Mesendoderm (in vitro differentiated cells): ENCODE data around the gene ZSWIM6.
"Not testable (repeated sequence)": the region's sequence is repeated elsewhere in the genome, so short reads cannot be mapped to it uniquely, and the experiment has no call there.

ENCODE experiments used
- DNase-seq: peaks from one replicate; pipeline ENCODE4 v3.0.0; 2013
- H2AK5ac ChIP-seq: 2 replicates; pipeline ENCODE4 v1.6.1; 2013; ENCODE audit warnings: low read length, inconsistent platforms
- H2BK120ac ChIP-seq: 2 replicates; pipeline ENCODE4 v1.6.1; 2013; ENCODE audit warnings: low read depth, mild to moderate bottlenecking, low read length, moderate library complexity, mixed read lengths
- H2BK15ac ChIP-seq: replicated peaks from 2 replicates; pipeline ENCODE4 v1.6.1; 2013; ENCODE audit warnings: low read depth, mild to moderate bottlenecking, moderate library complexity
- H2BK5ac ChIP-seq: 2 replicates; pipeline ENCODE4 v1.6.1; 2013; ENCODE audit warnings: low read length, inconsistent platforms
- H3K18ac ChIP-seq: 2 replicates; pipeline ENCODE4 v1.6.1; 2013; ENCODE audit warnings: mild to moderate bottlenecking, low read length, mixed read lengths
- H3K23ac ChIP-seq: one replicate; pipeline ENCODE4 v1.6.1; 2013; ENCODE audit warnings: low read length
- H3K27ac ChIP-seq: 2 replicates; pipeline ENCODE4 v1.5.1; 2013; ENCODE audit warnings: low read depth, mild to moderate bottlenecking, inconsistent platforms, low read length, moderate library complexity
- H3K27me3 ChIP-seq: 2 replicates; pipeline ENCODE4 v1.6.1; 2013; ENCODE audit warnings: low read length, control low read depth, mild to moderate bottlenecking, inconsistent platforms; ENCODE audit not compliant: insufficient read depth, poor library complexity
- H3K36me3 ChIP-seq: 2 replicates; pipeline ENCODE4 v1.6.1; 2013; ENCODE audit warnings: low read length, inconsistent platforms; ENCODE audit not compliant: control insufficient read depth, insufficient read depth
- H3K4ac ChIP-seq: one replicate; pipeline ENCODE4 v1.6.1; 2013; ENCODE audit warnings: low read depth, mild to moderate bottlenecking, low read length, moderate library complexity
- H3K4me1 ChIP-seq: 2 replicates; pipeline ENCODE4 v1.6.1; 2013; ENCODE audit warnings: low read depth, low read length, inconsistent platforms; ENCODE audit not compliant: control insufficient read depth
- H3K4me2 ChIP-seq: 2 replicates; pipeline ENCODE4 v1.6.1; 2013; ENCODE audit warnings: low read length
- H3K4me3 ChIP-seq: 2 replicates; pipeline ENCODE4 v1.5.1; 2013; ENCODE audit warnings: mild to moderate bottlenecking, low read length
- H3K56ac ChIP-seq: one replicate; pipeline ENCODE4 v1.6.1; 2013; ENCODE audit warnings: low read length
- H3K79me1 ChIP-seq: 2 replicates; pipeline ENCODE4 v1.6.1; 2013; ENCODE audit warnings: low read length, inconsistent platforms
- H3K79me2 ChIP-seq: 2 replicates; pipeline ENCODE4 v1.6.1; 2013; ENCODE audit warnings: mild to moderate bottlenecking, low read length; ENCODE audit not compliant: control insufficient read depth, insufficient read depth
- H3K9ac ChIP-seq: 2 replicates; pipeline ENCODE4 v1.6.1; 2013; ENCODE audit warnings: low read length, inconsistent platforms
- H4K5ac ChIP-seq: one replicate; pipeline ENCODE4 v1.6.1; 2013; ENCODE audit warnings: low read length
- H4K8ac ChIP-seq: one replicate; pipeline ENCODE4 v1.6.1; 2013; ENCODE audit warnings: low read depth, mild to moderate bottlenecking, control low read depth, low read length, moderate library complexity
- WGBS: extraction: QIAGEN DNeasy Blood & Tissue Kit; methylation state at CpG from one replicate; pipeline ENCODE4 v1.1.7; 2013; ENCODE audit warnings: low lambda C conversion rate, missing lambda C conversion rate; ENCODE audit not compliant: insufficient coverage; ENCODE audit errors: extremely low coverage; 5-methylcytosine and 5-hydroxymethylcytosine counted together

Gene ZSWIM6

DNA sequence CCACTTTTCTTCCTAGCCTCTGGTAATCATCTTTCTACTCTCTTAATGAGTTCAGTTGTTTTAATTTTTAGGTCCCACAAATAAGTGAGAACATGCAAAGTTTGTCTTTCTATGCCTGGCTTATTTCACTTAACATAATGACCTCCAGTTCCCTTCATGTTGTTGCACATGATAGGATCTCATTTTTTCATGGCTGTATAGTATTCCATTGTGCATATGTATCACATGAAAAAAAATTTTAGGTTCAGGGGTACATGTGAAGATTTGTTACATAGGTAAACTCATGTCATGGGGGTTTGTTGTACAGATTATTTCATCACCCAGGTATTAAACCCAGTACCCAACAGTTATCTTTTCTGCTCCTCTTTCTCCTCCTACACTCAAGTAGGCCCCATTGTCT is 89.2 kb downstream of the ZSWIM6 start:
- not testable (repeated sequence) for H4K8ac ChIP-seq, H3K36me3 ChIP-seq, H4K5ac ChIP-seq, H3K18ac ChIP-seq, H3K4ac ChIP-seq, H2BK15ac ChIP-seq, H3K4me2 ChIP-seq, H2BK5ac ChIP-seq, DNase-seq, H3K4me3 ChIP-seq, H3K27me3 ChIP-seq, H3K23ac ChIP-seq, H3K4me1 ChIP-seq, H3K27ac ChIP-seq, H2BK120ac ChIP-seq, H3K56ac ChIP-seq, H3K9ac ChIP-seq, H2AK5ac ChIP-seq
- Histone ChIP-seq H3K79me1 (peaks cover 15% of the 10 kb centered on the region), H3K79me2 (peaks cover 21% of the 10 kb centered on the region)

DNA sequence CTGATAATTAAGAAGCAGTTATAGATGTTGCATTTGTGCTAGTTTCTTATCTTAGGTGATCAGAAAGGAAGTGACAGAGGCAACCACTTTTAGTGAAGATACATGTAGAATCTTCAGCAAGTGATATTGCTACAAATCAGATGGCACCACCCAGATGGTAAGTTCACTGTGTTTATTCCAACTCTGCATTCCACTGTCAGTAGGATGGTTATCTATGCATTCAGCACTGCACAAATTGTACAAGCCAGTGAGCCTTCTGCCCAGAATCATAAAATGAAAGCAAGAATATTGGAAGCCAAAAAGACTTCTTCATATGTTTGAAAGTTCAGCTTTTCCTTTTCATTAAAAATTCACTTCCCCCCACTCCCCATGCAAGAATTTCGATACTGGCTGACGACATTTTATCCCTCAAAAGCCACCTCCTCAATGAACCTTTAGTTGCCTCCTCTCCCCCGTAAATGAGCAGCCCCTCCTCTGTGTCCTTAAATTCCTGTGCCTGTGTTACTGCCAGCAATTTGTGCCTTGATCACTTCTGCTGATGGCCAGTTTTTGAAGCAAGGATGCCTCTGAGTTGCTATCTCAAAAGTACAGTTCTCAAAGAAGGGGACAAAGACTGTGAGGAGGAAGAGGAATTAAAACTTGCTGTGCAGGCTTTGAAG is 91.6 kb downstream of the ZSWIM6 start:
- Histone ChIP-seq H4K5ac (no peak overlapping the region), H3K27me3 (no peaks in the 10 kb centered on the region), H4K8ac (no peak overlapping the region), H3K27ac (no peak overlapping the region), H3K36me3 (no peaks in the 10 kb centered on the region), H3K79me1 (peaks cover 12% of the 10 kb centered on the region), H2BK15ac (no peak overlapping the region), H3K4ac (no peak overlapping the region), H3K23ac (no peak overlapping the region), H3K4me1 (peaks cover 5% of the 10 kb centered on the region), H3K4me2 (no peak overlapping the region), H3K4me3 (no peak overlapping the region), H3K56ac (no peak overlapping the region), H3K79me2 (peaks cover 15% of the 10 kb centered on the region), H2BK5ac (no peak overlapping the region), H3K9ac (no peak overlapping the region), H2BK120ac (no peak overlapping the region), H3K18ac (no peak overlapping the region), H2AK5ac (no peak overlapping the region)
- no peak for DNase-seq
- WGBS: no CpG with 5 or more reads among the region's 3 CpGs

DNA sequence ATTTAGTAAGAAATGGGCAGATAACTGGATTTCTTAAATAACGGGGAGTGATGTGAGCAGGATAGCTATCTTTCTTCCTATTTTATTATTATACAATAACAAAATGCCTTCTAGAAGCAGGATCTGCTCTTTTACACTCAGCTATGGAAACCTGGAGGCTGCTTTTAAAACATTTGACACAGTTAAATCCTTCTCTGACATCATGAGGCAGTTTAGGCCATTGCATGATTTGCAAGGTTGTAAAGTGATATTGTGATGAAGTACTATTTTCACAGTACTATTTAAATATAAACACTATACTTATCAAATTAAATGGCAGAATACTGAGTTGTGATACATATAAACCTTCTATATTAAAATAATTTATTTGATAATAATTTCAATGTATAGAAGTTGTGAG is 93.9 kb downstream of the ZSWIM6 start:
- no peak overlapping the region for H2BK5ac ChIP-seq
- H3K56ac ChIP-seq: no peak overlapping the region
- no peak overlapping the region for H3K4me2 ChIP-seq
- no peak overlapping the region for H2BK15ac ChIP-seq
- H4K8ac ChIP-seq: no peak overlapping the region
- no peak overlapping the region for H3K9ac ChIP-seq
- no peak overlapping the region for H3K4me3 ChIP-seq
- no peak overlapping the region for H2BK120ac ChIP-seq
- H3K23ac ChIP-seq: no peak overlapping the region
- H2AK5ac ChIP-seq: no peak overlapping the region
- WGBS: no CpG with 5 or more reads among the region's 1 CpG
- H4K5ac ChIP-seq: no peak overlapping the region
- no peaks in the 10 kb centered on the region for H3K36me3 ChIP-seq
- no peak overlapping the region for H3K27ac ChIP-seq
- H3K18ac ChIP-seq: no peak overlapping the region
- H3K4me1 ChIP-seq: peaks cover 8% of the 10 kb centered on the region
- H3K4ac ChIP-seq: no peak overlapping the region
- H3K27me3 ChIP-seq: no peaks in the 10 kb centered on the region
- no peak for DNase-seq
- H3K79me2 ChIP-seq: peaks cover 21% of the 10 kb centered on the region
- peaks cover 15% of the 10 kb centered on the region for H3K79me1 ChIP-seq

DNA sequence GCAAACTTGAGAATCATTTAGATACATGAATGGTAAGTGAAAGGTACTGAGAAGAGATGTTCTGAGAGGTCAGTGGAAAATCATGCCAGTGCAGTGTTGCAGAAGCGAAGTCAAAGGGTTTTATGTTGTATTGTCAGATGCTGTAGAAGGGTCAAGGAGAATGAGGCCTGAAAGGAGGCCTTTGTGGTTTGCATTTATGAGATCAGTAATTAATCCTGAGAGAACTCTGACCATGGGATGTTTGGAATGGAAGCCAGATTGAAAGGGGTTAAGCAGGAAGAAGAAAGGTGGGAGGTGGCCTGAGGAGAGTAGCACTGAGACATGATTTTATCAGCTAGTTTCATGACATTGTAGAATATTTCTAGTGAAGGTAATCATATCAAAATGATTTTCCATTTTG is 97.8 kb downstream of the ZSWIM6 start:
- Histone ChIP-seq H3K79me2 (peaks cover 18% of the 10 kb centered on the region), H3K4me3 (no peak overlapping the region), H3K27ac (no peak overlapping the region), H2BK15ac (no peak overlapping the region), H3K4ac (no peak overlapping the region), H2BK5ac (no peak overlapping the region), H2AK5ac (no peak overlapping the region), H4K5ac (no peak overlapping the region), H3K56ac (no peak overlapping the region), H3K18ac (no peak overlapping the region), H4K8ac (no peak overlapping the region), H3K9ac (no peak overlapping the region), H3K27me3 (no peaks in the 10 kb centered on the region), H3K79me1 (peaks cover 14% of the 10 kb centered on the region), H2BK120ac (no peak overlapping the region), H3K4me1 (peaks cover 3% of the 10 kb centered on the region), H3K4me2 (no peak overlapping the region), H3K36me3 (no peaks in the 10 kb centered on the region), H3K23ac (no peak overlapping the region)
- no peak for DNase-seq
- WGBS: no CpG with 5 or more reads among the region's 1 CpG

DNA sequence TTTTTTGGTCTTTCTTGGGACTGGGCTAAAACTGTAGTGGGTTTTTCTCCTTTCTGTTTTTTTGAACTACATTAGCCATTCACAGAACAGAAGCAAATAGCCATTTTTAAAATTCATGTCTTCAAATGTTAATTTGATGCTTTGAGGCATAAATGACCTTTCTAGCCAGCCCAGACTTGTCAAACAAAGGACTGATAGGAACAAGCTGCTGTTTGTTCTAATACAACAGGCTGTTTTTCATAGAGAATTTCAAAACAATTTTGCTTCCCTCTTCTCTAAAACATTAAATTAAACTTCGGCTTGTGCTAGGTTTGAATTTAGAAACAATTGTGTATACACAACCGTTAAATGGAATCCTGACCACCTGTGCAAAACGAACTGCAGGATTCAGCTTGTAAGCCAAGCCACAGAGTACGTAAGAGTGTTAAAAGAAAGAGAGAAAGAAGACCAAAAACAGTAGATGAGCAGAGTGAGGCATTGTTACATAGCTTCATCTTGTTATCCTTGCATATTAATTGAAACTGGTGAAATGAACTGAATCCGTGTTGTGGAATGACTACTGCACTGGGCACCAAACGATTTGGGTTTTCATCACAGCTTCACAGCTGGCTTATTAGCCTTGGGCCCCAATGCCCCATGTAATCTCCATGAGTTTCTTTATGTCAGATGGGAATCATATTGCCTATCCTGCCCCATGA is 100.0 kb downstream of the ZSWIM6 start:
- H2BK15ac ChIP-seq: no peak overlapping the region
- H3K36me3 ChIP-seq: no peaks in the 10 kb centered on the region
- peaks cover 19% of the 10 kb centered on the region for H3K79me2 ChIP-seq
- H3K4me1 ChIP-seq: peaks cover 3% of the 10 kb centered on the region
- DNase-seq: no peak
- H3K27me3 ChIP-seq: no peaks in the 10 kb centered on the region
- no peak overlapping the region for H4K8ac ChIP-seq
- H4K5ac ChIP-seq: no peak overlapping the region
- H3K79me1 ChIP-seq: peaks cover 15% of the 10 kb centered on the region
- no peak overlapping the region for H3K18ac ChIP-seq
- no CpG with 5 or more reads among the region's 6 CpGs for WGBS
- H2BK120ac ChIP-seq: no peak overlapping the region
- H3K9ac ChIP-seq: no peak overlapping the region
- no peak overlapping the region for H2BK5ac ChIP-seq
- no peak overlapping the region for H3K4ac ChIP-seq
- H3K23ac ChIP-seq: no peak overlapping the region
- no peak overlapping the region for H3K27ac ChIP-seq
- no peak overlapping the region for H3K4me2 ChIP-seq
- no peak overlapping the region for H2AK5ac ChIP-seq
- no peak overlapping the region for H3K56ac ChIP-seq
- no peak overlapping the region for H3K4me3 ChIP-seq

DNA sequence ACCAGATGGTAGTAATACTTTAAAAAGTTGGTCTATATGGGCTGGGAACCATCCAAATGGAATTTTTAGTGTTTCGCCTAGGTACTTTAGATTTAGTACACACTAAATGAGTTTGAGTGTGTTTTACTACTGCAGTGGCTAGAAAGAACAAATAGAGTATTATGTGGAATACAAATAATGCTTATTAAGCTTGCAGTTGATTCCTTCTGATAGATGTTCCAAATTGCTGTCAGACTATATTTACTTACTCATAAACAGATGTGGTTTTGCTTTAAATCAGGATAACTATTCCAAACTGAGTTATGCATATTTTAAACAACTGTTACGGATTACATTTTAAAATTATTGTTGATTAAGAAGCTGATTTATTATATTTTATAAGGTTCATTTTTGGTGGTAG is 103.3 kb downstream of the ZSWIM6 start:
- no peak overlapping the region for H3K18ac ChIP-seq
- no peaks in the 10 kb centered on the region for H3K4me1 ChIP-seq
- H4K8ac ChIP-seq: no peak overlapping the region
- WGBS: no CpG with 5 or more reads among the region's 2 CpGs
- no peak for DNase-seq
- no peaks in the 10 kb centered on the region for H3K27me3 ChIP-seq
- peaks cover 11% of the 10 kb centered on the region for H3K79me2 ChIP-seq
- no peak overlapping the region for H3K56ac ChIP-seq
- H3K4me2 ChIP-seq: no peak overlapping the region
- no peak overlapping the region for H3K4me3 ChIP-seq
- no peak overlapping the region for H2AK5ac ChIP-seq
- peaks cover 9% of the 10 kb centered on the region for H3K79me1 ChIP-seq
- no peak overlapping the region for H2BK15ac ChIP-seq
- H3K27ac ChIP-seq: no peak overlapping the region
- H3K36me3 ChIP-seq: no peaks in the 10 kb centered on the region
- no peak overlapping the region for H2BK5ac ChIP-seq
- H3K23ac ChIP-seq: no peak overlapping the region
- no peak overlapping the region for H2BK120ac ChIP-seq
- H3K9ac ChIP-seq: no peak overlapping the region
- no peak overlapping the region for H4K5ac ChIP-seq
- no peak overlapping the region for H3K4ac ChIP-seq
